Neuronal stem cell (in vitro differentiated cells): ENCODE measurements around the gene CSF2RB.

Experiments used
- DNase-seq: peaks from one replicate; pipeline ENCODE4 v3.0.0-alpha.2; 2013; ENCODE audit warnings: low spot score
- H2AFZ ChIP-seq: one replicate; pipeline ENCODE4 v1.6.1; 2013; ENCODE audit warnings: mild to moderate bottlenecking, low read length, inconsistent platforms
- H2AK5ac ChIP-seq: 2 replicates; pipeline ENCODE4 v1.6.1; 2013; ENCODE audit warnings: low read depth, mild to moderate bottlenecking, inconsistent platforms, low read length, moderate library complexity, mixed read lengths
- H2BK120ac ChIP-seq: 2 replicates; pipeline ENCODE4 v1.6.1; 2013; ENCODE audit warnings: low read depth, mild to moderate bottlenecking, inconsistent platforms, low read length, moderate library complexity, mixed read lengths
- H2BK12ac ChIP-seq: one replicate; pipeline ENCODE4 v1.6.1; 2013; ENCODE audit warnings: low read length, inconsistent platforms
- H2BK15ac ChIP-seq: 2 replicates; pipeline ENCODE4 v1.6.1; 2013; ENCODE audit warnings: mild to moderate bottlenecking, low read length, inconsistent platforms, mixed read lengths
- H2BK5ac ChIP-seq: one replicate; pipeline ENCODE4 v1.6.1; 2013; ENCODE audit warnings: inconsistent platforms, mild to moderate bottlenecking, low read length, moderate library complexity
- H3K14ac ChIP-seq: one replicate; pipeline ENCODE4 v1.6.1; 2013; ENCODE audit warnings: low read length, inconsistent platforms
- H3K18ac ChIP-seq: 2 replicates; pipeline ENCODE4 v1.6.1; 2013; ENCODE audit warnings: low read length, inconsistent platforms
- H3K23ac ChIP-seq: 2 replicates; pipeline ENCODE4 v1.6.1; 2013; ENCODE audit warnings: low read depth, mild to moderate bottlenecking, mixed read lengths, low read length, inconsistent platforms; ENCODE audit not compliant: poor library complexity
- H3K27ac ChIP-seq: replicated peaks from 3 replicates; pipeline ENCODE4 v1.5.1; 2013; ENCODE audit warnings: low read length, inconsistent platforms
- H3K27me3 ChIP-seq, 3 experiments: 2 replicates each; pipeline ENCODE4 v1.6.1; 2013; ENCODE audit warnings: low read length in 3 of 3, mild to moderate bottlenecking in 2 of 3, inconsistent platforms in 1 of 3, low read depth in 1 of 3, mixed read lengths in 1 of 3, moderate library complexity in 1 of 3; ENCODE audit not compliant: control insufficient read depth in 3 of 3, insufficient read depth in 3 of 3
- H3K36me3 ChIP-seq, 2 donors: replicated peaks in 1 of 2; 2 replicates each; pipeline ENCODE4 v1.6.1; 2013; ENCODE audit warnings: low read length in 2 of 2; ENCODE audit not compliant: control insufficient read depth in 2 of 2, insufficient read depth in 2 of 2
- H3K4ac ChIP-seq: 2 replicates; pipeline ENCODE4 v1.6.1; 2013; ENCODE audit warnings: inconsistent platforms, mild to moderate bottlenecking, low read length, moderate library complexity
- H3K4me1 ChIP-seq, 2 donors: 1 replicate in 1 of 2; 2 replicates in 1 of 2; pipeline ENCODE4 v1.6.1; 2013; ENCODE audit warnings: low read length in 2 of 2, low read depth in 1 of 2; ENCODE audit not compliant: control insufficient read depth in 2 of 2, insufficient read depth in 1 of 2
- H3K4me2 ChIP-seq: one replicate; pipeline ENCODE4 v1.6.1; 2013; ENCODE audit warnings: mild to moderate bottlenecking, low read length, inconsistent platforms; ENCODE audit not compliant: insufficient read depth, poor library complexity, severe bottlenecking
- H3K4me3 ChIP-seq, 2 donors: 2 replicates each; pipeline ENCODE4 v1.5.1; 2013; ENCODE audit warnings: low read length in 2 of 2, mild to moderate bottlenecking in 2 of 2, inconsistent platforms in 1 of 2, moderate library complexity in 1 of 2
- H3K79me1 ChIP-seq: one replicate; pipeline ENCODE4 v1.6.1; 2013; ENCODE audit warnings: low read depth, mild to moderate bottlenecking, inconsistent platforms, low read length, moderate library complexity
- H3K9ac ChIP-seq: one replicate; pipeline ENCODE4 v1.6.1; 2013; ENCODE audit warnings: mild to moderate bottlenecking, low read depth, low read length, inconsistent platforms; ENCODE audit not compliant: poor library complexity
- H3K9me3 ChIP-seq, 2 donors: replicated peaks in 1 of 2; 2 replicates each; pipeline versions ENCODE3 to v1.6.1; 2013; ENCODE audit warnings: low read length in 2 of 2, mild to moderate bottlenecking in 2 of 2, inconsistent platforms in 1 of 2, low read depth in 1 of 2, mixed read lengths in 1 of 2, moderate library complexity in 1 of 2; ENCODE audit not compliant: control insufficient read depth in 2 of 2, insufficient read depth in 1 of 2
- H4K8ac ChIP-seq: one replicate; pipeline ENCODE4 v1.6.1; 2013; ENCODE audit warnings: low read depth, mild to moderate bottlenecking, inconsistent platforms, low read length, moderate library complexity
- H4K91ac ChIP-seq: one replicate; pipeline ENCODE4 v1.6.1; 2013; ENCODE audit warnings: low read length, low read depth, mild to moderate bottlenecking, inconsistent platforms; ENCODE audit not compliant: poor library complexity
- WGBS, 2 donors: extraction: QIAGEN DNeasy Blood & Tissue Kit; methylation state at CpG; one replicate each; pipeline ENCODE4 v1.1.7; 2013; ENCODE audit warnings: missing lambda C conversion rate in 2 of 2, mixed read lengths in 1 of 2; ENCODE audit not compliant: insufficient read length in 2 of 2, insufficient replicate concordance in 1 of 2; ENCODE audit errors: extremely low coverage in 2 of 2; 5-methylcytosine and 5-hydroxymethylcytosine counted together

CSF2RB gene

GRCh38 chr22:36872084-36872483, 41.3 kb upstream of the CSF2RB start:
- H2BK12ac ChIP-seq, result no peak overlapping the region
- H2AK5ac ChIP-seq, result no peak overlapping the region
- no peaks in the 10 kb centered on the region for H3K36me3 ChIP-seq
- H2BK15ac ChIP-seq, result no peak overlapping the region
- no peak overlapping the region for H4K8ac ChIP-seq
- no peak overlapping the region for H3K23ac ChIP-seq
- no peaks in the 10 kb centered on the region for H3K4me1 ChIP-seq
- no peak for DNase-seq
- no peak overlapping the region for H2BK5ac ChIP-seq
- no peak overlapping the region for H3K4me2 ChIP-seq
- H3K9ac ChIP-seq, result no peak overlapping the region
- no peaks in the 10 kb centered on the region for H3K9me3 ChIP-seq
- no peak overlapping the region for H3K4me3 ChIP-seq
- peaks cover 0 to 14% (median 0%) of the 10 kb centered on the region in 3 experiments for H3K27me3 ChIP-seq
- H4K91ac ChIP-seq, result no peak overlapping the region
- H3K4ac ChIP-seq, result no peak overlapping the region
- H2BK120ac ChIP-seq, result peak overlapping the region; percentile 25
- no peaks in the 10 kb centered on the region for H3K79me1 ChIP-seq
- no peak overlapping the region for H3K18ac ChIP-seq
- WGBS, 2 donors, result no CpG with 5 or more reads among the region's 3 CpGs
- no peak overlapping the region for H3K14ac ChIP-seq
- H3K27ac ChIP-seq, result no peak overlapping the region
- H2AFZ ChIP-seq, result no peak overlapping the region

- H3K14ac ChIP-seq, result no peak overlapping the region
- no peak for DNase-seq
- no peak overlapping the region for H4K91ac ChIP-seq
- H3K4me1 ChIP-seq, result no peaks in the 10 kb centered on the region
- no peaks in the 10 kb centered on the region for H3K36me3 ChIP-seq
- no peak overlapping the region for H3K18ac ChIP-seq
- no peak overlapping the region for H4K8ac ChIP-seq
- H3K4me2 ChIP-seq, result no peak overlapping the region
- H2BK120ac ChIP-seq, result no peak overlapping the region
- no peak overlapping the region for H2BK5ac ChIP-seq
- H3K27me3 ChIP-seq, result peaks cover 0 to 22% (median 0%) of the 10 kb centered on the region in 3 experiments
- H2AFZ ChIP-seq, result no peak overlapping the region
- H2AK5ac ChIP-seq, result no peak overlapping the region
- no peak overlapping the region for H3K4ac ChIP-seq
- no peak overlapping the region for H3K27ac ChIP-seq
- no peak overlapping the region for H2BK15ac ChIP-seq
- no peaks in the 10 kb centered on the region for H3K9me3 ChIP-seq
- H3K4me3 ChIP-seq, result no peak overlapping the region
- 100% methylated on average over 2 of the region's 2 CpGs for WGBS, 2 donors
- no peak overlapping the region for H3K23ac ChIP-seq
- H3K9ac ChIP-seq, result no peak overlapping the region
- H3K79me1 ChIP-seq, result no peaks in the 10 kb centered on the region
- H2BK12ac ChIP-seq, result no peak overlapping the region
Observed at GRCh38 chr22:36872866-36873498, 40.4 kb upstream of the CSF2RB start.

DNA sequence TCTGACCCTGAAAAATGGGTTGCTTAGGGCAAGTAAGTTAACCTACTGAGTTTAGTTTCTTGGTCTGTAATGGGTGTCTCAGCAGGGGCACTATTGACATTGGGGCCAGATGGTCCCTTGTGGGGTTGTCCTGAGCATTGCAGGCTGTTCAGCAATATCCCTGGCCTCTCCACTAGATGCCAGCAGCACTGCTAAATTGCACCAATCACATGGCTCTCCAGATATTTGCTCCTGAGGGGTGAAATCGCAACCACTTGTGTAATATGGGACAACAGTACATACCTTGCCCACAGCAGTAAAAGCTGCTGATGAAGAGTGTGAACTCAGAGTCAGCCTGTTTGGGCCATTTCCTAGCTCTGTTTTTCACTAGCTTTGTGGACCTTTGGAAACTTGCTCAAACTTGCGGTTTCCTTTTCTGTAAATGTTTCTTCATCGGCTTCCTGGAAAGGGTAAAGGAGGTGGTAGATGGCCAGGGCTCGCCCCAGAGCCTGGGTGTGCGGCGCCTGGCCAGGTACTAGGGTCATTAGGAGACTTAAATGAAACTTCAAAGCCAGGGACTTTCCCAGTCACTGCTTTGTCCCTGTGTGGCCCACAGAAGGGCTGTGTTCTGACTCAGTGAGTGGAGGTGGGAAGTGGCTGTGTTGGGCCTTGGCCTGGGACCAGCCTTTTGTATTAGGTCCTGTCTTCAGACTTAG, 39.7 kb upstream of the CSF2RB start:
- H3K4me1 ChIP-seq, result no peaks in the 10 kb centered on the region
- H4K91ac ChIP-seq, result no peak overlapping the region
- peak overlapping the region; percentile 5 for H3K18ac ChIP-seq
- no peak overlapping the region for H2BK120ac ChIP-seq
- peak overlapping the region; percentile 11 for H2AFZ ChIP-seq
- H2BK15ac ChIP-seq, result no peak overlapping the region
- H3K4ac ChIP-seq, result no peak overlapping the region
- no peak overlapping the region for H2BK12ac ChIP-seq
- H2BK5ac ChIP-seq, result no peak overlapping the region
- peak overlapping the region; percentile 15 for H2AK5ac ChIP-seq
- no CpG with 5 or more reads among the region's 6 CpGs for WGBS, 2 donors
- H3K4me2 ChIP-seq, result no peak overlapping the region
- no peak overlapping the region for H3K14ac ChIP-seq
- H3K9ac ChIP-seq, result no peak overlapping the region
- H3K4me3 ChIP-seq, result no peak overlapping the region
- H3K27me3 ChIP-seq, result peaks cover 0 to 30% (median 0%) of the 10 kb centered on the region in 3 experiments
- DNase-seq, result no peak
- H3K27ac ChIP-seq, result no peak overlapping the region
- H4K8ac ChIP-seq, result no peak overlapping the region
- no peaks in the 10 kb centered on the region for H3K9me3 ChIP-seq
- no peaks in the 10 kb centered on the region for H3K36me3 ChIP-seq
- no peak overlapping the region for H3K23ac ChIP-seq
- H3K79me1 ChIP-seq, result no peaks in the 10 kb centered on the region

DNA sequence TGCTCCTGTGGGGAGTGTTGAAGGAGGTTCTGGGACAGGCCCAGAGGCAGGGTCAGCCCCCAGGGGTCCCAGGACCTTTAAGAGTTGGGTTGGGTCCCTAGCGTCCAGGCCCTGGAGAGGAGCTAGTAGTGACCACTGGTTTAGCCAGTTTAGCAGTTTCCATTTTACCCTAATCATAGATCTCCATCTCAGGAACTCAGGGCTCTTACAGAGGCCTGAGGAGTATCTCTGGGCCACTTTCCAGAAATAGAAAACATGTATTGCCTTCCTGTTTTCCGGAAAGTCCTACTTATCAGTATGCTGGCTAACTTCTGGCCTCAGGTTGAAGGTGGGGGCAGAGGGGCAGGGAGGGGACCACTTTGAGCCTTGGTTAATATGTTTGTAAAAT, 39.1 kb upstream of the CSF2RB start:
- Histone ChIP-seq H3K4me2 (no peak overlapping the region), H2AK5ac (peak overlapping the region; percentile 15), H2BK12ac (no peak overlapping the region), H2BK120ac (no peak overlapping the region), H2AFZ (no peak overlapping the region), H3K27me3 (peaks cover 0 to 32% (median 0%) of the 10 kb centered on the region in 3 experiments), H4K8ac (no peak overlapping the region), H3K23ac (no peak overlapping the region), H4K91ac (no peak overlapping the region), H3K36me3 (no peaks in the 10 kb centered on the region), H3K18ac (peak overlapping the region; percentile 5), H3K27ac (no peak overlapping the region), H3K9ac (no peak overlapping the region), H2BK5ac (no peak overlapping the region), H3K14ac (no peak overlapping the region), H3K79me1 (no peaks in the 10 kb centered on the region), H3K4me1 (no peaks in the 10 kb centered on the region), H2BK15ac (no peak overlapping the region), H3K4me3 (no peak overlapping the region), H3K9me3 (no peaks in the 10 kb centered on the region), H3K4ac (no peak overlapping the region)
- DNase-seq, result no peak
- WGBS, 2 donors, result no CpG with 5 or more reads among the region's 2 CpGs
